PC-9 (cell line): Measurements from ENCODE around the gene COG5.

Experiments used
- EZH2 ChIP-seq: fragments of 200-600 bp; sonication (generic); IDR thresholded peaks from 2 replicates; pipeline ENCODE4 v1.8.0; 2017; ENCODE audit warnings: antibody characterized with exemption, low read depth
- TF ChIP-seq, protein P1 (sequence below): fragments of 200-600 bp; sonication (generic); conservative IDR thresholded peaks from 2 replicates; pipeline ENCODE4 v1.6.1; 2017; ENCODE audit warnings: mixed run types, antibody characterized with exemption, mild to moderate bottlenecking, moderate library complexity

- TF ChIP-seq, protein P1, sequence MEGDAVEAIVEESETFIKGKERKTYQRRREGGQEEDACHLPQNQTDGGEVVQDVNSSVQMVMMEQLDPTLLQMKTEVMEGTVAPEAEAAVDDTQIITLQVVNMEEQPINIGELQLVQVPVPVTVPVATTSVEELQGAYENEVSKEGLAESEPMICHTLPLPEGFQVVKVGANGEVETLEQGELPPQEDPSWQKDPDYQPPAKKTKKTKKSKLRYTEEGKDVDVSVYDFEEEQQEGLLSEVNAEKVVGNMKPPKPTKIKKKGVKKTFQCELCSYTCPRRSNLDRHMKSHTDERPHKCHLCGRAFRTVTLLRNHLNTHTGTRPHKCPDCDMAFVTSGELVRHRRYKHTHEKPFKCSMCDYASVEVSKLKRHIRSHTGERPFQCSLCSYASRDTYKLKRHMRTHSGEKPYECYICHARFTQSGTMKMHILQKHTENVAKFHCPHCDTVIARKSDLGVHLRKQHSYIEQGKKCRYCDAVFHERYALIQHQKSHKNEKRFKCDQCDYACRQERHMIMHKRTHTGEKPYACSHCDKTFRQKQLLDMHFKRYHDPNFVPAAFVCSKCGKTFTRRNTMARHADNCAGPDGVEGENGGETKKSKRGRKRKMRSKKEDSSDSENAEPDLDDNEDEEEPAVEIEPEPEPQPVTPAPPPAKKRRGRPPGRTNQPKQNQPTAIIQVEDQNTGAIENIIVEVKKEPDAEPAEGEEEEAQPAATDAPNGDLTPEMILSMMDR, result no peak
- TF ChIP-seq EZH2, result no peak
These were observed 33.8 kb upstream of the COG5 start for GRCh38 chr7:107597582-107597916.
